Right lobe of liver (tissue), 4 donors: ENCODE results near the gene SORBS2.

Experiments used
- POLR2A ChIP-seq: fragments of 450-650 bp; IDR thresholded peaks from one replicate; pipeline ENCODE4 v1.6.1; 2017; ENCODE audit warnings: antibody characterized with exemption, mild to moderate bottlenecking
- TF ChIP-seq, protein P1 (sequence below), 4 donors: fragments of 200-600 bp in 3 of 4; fragments of 450-650 bp in 1 of 4; IDR thresholded peaks; one replicate each; pipeline versions ENCODE4 v1.5.1 to v1.8.0; 2016 to 2022; ENCODE audit warnings: antibody characterized with exemption in 4 of 4, mild to moderate bottlenecking in 2 of 4
- donor health status: DM: no; HTN: no; CAD: no.
- donor health status: DM: no; HTN: no; CAD: no.
- donor health status: DM: no; HTN: yes; CAD: no.

DNA sequence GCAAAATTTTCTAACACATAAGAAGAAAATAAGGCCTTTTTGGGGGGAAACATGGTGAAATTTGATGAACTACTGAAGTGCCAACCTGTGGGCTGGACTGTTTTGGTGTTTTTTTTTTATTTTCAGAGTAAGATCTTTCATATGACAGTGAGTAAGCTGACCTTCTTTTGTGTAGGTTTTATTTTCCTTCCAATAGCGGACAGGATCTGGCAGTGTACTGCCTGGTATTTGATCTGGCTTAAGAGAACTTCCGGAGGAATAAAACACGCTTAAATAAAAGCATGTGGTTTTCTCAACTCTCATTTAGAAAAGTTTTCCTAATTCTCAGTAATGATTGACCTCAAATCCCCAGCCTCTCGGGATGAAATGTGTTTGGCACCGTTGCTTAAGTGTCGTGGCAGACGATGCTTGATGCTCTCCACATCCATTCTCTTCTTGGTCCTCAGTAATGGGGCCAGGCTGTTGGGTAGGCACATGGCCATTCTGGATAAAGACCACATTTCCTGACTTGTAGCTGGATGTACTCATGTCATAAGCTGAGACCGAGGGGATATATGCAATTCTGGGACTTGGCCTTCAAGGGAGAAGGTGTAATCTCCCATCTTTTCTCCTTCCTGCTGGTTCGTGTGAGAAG lies 211.1 kb downstream of the SORBS2 start:
- TF ChIP-seq POLR2A: no peak
- TF ChIP-seq, protein P1, sequence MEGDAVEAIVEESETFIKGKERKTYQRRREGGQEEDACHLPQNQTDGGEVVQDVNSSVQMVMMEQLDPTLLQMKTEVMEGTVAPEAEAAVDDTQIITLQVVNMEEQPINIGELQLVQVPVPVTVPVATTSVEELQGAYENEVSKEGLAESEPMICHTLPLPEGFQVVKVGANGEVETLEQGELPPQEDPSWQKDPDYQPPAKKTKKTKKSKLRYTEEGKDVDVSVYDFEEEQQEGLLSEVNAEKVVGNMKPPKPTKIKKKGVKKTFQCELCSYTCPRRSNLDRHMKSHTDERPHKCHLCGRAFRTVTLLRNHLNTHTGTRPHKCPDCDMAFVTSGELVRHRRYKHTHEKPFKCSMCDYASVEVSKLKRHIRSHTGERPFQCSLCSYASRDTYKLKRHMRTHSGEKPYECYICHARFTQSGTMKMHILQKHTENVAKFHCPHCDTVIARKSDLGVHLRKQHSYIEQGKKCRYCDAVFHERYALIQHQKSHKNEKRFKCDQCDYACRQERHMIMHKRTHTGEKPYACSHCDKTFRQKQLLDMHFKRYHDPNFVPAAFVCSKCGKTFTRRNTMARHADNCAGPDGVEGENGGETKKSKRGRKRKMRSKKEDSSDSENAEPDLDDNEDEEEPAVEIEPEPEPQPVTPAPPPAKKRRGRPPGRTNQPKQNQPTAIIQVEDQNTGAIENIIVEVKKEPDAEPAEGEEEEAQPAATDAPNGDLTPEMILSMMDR (IDR thresholded peaks at IDR 0.05): no peak
